ENCODE results near the gene CYP4V2.

- TF ChIP-seq, protein P1, sequence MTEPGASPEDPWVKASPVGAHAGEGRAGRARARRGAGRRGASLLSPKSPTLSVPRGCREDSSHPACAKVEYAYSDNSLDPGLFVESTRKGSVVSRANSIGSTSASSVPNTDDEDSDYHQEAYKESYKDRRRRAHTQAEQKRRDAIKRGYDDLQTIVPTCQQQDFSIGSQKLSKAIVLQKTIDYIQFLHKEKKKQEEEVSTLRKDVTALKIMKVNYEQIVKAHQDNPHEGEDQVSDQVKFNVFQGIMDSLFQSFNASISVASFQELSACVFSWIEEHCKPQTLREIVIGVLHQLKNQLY (CRISPR knock-in tag; IDR thresholded peaks at IDR 0.05) = no peak
- TF ChIP-seq ELF4 (CRISPR knock-in tag; IDR thresholded peaks at IDR 0.05; ENCODE audit: low read depth) = no peak
- no peak for TF ChIP-seq ATF1 (CRISPR knock-in tag; IDR thresholded peaks at IDR 0.05)
- no peak for TF ChIP-seq RORB (CRISPR knock-in tag; IDR thresholded peaks at IDR 0.05)
- TF ChIP-seq NR3C1 (CRISPR knock-in tag; conservative IDR thresholded peaks at IDR 0.05; ENCODE audit: low read depth) = no peak
- no peak for TF ChIP-seq ZNF121 (CRISPR knock-in tag; IDR thresholded peaks at IDR 0.05)
- TF ChIP-seq, protein P2, sequence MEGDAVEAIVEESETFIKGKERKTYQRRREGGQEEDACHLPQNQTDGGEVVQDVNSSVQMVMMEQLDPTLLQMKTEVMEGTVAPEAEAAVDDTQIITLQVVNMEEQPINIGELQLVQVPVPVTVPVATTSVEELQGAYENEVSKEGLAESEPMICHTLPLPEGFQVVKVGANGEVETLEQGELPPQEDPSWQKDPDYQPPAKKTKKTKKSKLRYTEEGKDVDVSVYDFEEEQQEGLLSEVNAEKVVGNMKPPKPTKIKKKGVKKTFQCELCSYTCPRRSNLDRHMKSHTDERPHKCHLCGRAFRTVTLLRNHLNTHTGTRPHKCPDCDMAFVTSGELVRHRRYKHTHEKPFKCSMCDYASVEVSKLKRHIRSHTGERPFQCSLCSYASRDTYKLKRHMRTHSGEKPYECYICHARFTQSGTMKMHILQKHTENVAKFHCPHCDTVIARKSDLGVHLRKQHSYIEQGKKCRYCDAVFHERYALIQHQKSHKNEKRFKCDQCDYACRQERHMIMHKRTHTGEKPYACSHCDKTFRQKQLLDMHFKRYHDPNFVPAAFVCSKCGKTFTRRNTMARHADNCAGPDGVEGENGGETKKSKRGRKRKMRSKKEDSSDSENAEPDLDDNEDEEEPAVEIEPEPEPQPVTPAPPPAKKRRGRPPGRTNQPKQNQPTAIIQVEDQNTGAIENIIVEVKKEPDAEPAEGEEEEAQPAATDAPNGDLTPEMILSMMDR (IDR thresholded peaks at IDR 0.05) = no peak
- no peak for TF ChIP-seq TCF7 (CRISPR knock-in tag; IDR thresholded peaks at IDR 0.05; ENCODE audit: low read depth)
- no peak for TF ChIP-seq CBFB (CRISPR knock-in tag; IDR thresholded peaks at IDR 0.05; ENCODE audit: low read depth)
- TF ChIP-seq NFE2L1 (CRISPR knock-in tag; IDR thresholded peaks at IDR 0.05) = no peak
Measured at GRCh38 chr4:186250760-186251159, 59.4 kb downstream of the CYP4V2 start.
